ENCODE data around the gene AREL1.

AREL1 gene

GRCh38 chr14:74652541-74652940 lies 60.3 kb downstream of the AREL1 start:
- no peak overlapping the region for H3K27ac ChIP-seq (replicated peaks)
- TF ChIP-seq POLR2AphosphoS5 (IDR thresholded peaks at IDR 0.05; ENCODE audit: low read depth) (no peak), GABPA (IDR thresholded peaks at IDR 0.05; ENCODE audit: low read depth) (no peak), SPI1 (IDR thresholded peaks at IDR 0.05; ENCODE audit: borderline replicate concordance, low read depth) (no peak), REST (IDR thresholded peaks at IDR 0.05; ENCODE audit: insufficient replicate concordance, low read depth) (no peak), CTCF (IDR thresholded peaks at IDR 0.05; ENCODE audit: insufficient read depth, low read length) (no peak)

GRCh38 chr14:74650927-74651686 lies 61.8 kb downstream of the AREL1 start:
- Histone ChIP-seq H3K4me3 (replicated peaks; ENCODE audit: insufficient read depth, low read length) (no peak overlapping the region), H3K27ac (replicated peaks) (no peak overlapping the region), H3K27me3 (ENCODE audit: insufficient read depth, poor library complexity, severe bottlenecking) (no peaks in the 10 kb centered on the region)
- no peak for TF ChIP-seq CTCF (IDR thresholded peaks at IDR 0.05; ENCODE audit: insufficient read depth, low read length)
- DNase-seq (ENCODE audit: low read depth in 1 of 2, low spot score in 1 of 2) = no peak

More at GRCh38 chr14:74652541-74652940, 60.3 kb downstream of the AREL1 start:
- Histone ChIP-seq H3K27me3 (ENCODE audit: insufficient read depth, poor library complexity, severe bottlenecking) (no peaks in the 10 kb centered on the region), H3K4me3 (replicated peaks; ENCODE audit: insufficient read depth, low read length) (no peak overlapping the region)
- DNase-seq (ENCODE audit: low read depth in 1 of 2, low spot score in 1 of 2) = no peak

GRCh38 chr14:74649673-74650072 lies 63.2 kb downstream of the AREL1 start:
- no peaks in the 10 kb centered on the region for H3K27me3 ChIP-seq (ENCODE audit: insufficient read depth, poor library complexity, severe bottlenecking)
- DNase-seq (ENCODE audit: low read depth in 1 of 2, low spot score in 1 of 2) = no peak
- H3K27ac ChIP-seq (replicated peaks) = no peak overlapping the region
- TF ChIP-seq CTCF (IDR thresholded peaks at IDR 0.05; ENCODE audit: insufficient read depth, low read length) = no peak
- no peak for TF ChIP-seq REST (IDR thresholded peaks at IDR 0.05; ENCODE audit: insufficient replicate concordance, low read depth)
- no peak for TF ChIP-seq POLR2AphosphoS5 (IDR thresholded peaks at IDR 0.05; ENCODE audit: low read depth)
- H3K4me3 ChIP-seq (replicated peaks; ENCODE audit: insufficient read depth, low read length) = no peak overlapping the region

- no peak for TF ChIP-seq CTCF (IDR thresholded peaks at IDR 0.05; ENCODE audit: insufficient read depth, low read length)
- TF ChIP-seq GABPA (IDR thresholded peaks at IDR 0.05; ENCODE audit: low read depth) = no peak
- no peak overlapping the region for H3K4me3 ChIP-seq (replicated peaks; ENCODE audit: insufficient read depth, low read length)
- no peak for DNase-seq (ENCODE audit: low read depth in 1 of 2, low spot score in 1 of 2)
- H3K27ac ChIP-seq (replicated peaks) = no peak overlapping the region
- no peaks in the 10 kb centered on the region for H3K27me3 ChIP-seq (ENCODE audit: insufficient read depth, poor library complexity, severe bottlenecking)
Measured at GRCh38 chr14:74649167-74649566, 63.7 kb downstream of the AREL1 start.
